Brain microvascular endothelial cell (primary cell): Measurements from ENCODE around the gene MAGI1.

Experiments
- DNase-seq: peaks from one replicate; pipeline ENCODE4 v3.0.0-alpha.2; 2020
- H3K27ac ChIP-seq: fragments of 250-450 bp; sonication (Bioruptor Pico); 2 replicates; pipeline ENCODE4 v1.5.1; 2020; ENCODE audit warnings: mild to moderate bottlenecking, moderate library complexity
- H3K27me3 ChIP-seq: fragments of 250-450 bp; sonication (Bioruptor Pico); replicated peaks from 2 replicates; pipeline ENCODE4 v1.5.1; 2020; ENCODE audit warnings: mild to moderate bottlenecking
- H3K36me3 ChIP-seq: fragments of 250-450 bp; sonication (Bioruptor Pico); replicated peaks from 2 replicates; pipeline ENCODE4 v1.5.1; 2020; ENCODE audit warnings: mild to moderate bottlenecking
- H3K4me3 ChIP-seq: 2 replicates; pipeline ENCODE4 v1.5.1; 2011; ENCODE audit warnings: low read depth, mild to moderate bottlenecking, control low read depth, low read length, moderate library complexity
- CTCF ChIP-seq: IDR thresholded peaks from 2 replicates; pipeline ENCODE4 v1.5.1; 2011; ENCODE audit warnings: low read depth, mild to moderate bottlenecking, moderate library complexity, low read length, control low read depth, inconsistent platforms; ENCODE audit errors: missing control alignments
- in situ Hi-C: cut with HindIII; loops from 2 replicates; pipeline ENCODE4 v1.10.0; 2017; ENCODE audit warnings: low sequenced_read_pairs, low pct_ligation_motif_present

The MAGI1 gene

DNA sequence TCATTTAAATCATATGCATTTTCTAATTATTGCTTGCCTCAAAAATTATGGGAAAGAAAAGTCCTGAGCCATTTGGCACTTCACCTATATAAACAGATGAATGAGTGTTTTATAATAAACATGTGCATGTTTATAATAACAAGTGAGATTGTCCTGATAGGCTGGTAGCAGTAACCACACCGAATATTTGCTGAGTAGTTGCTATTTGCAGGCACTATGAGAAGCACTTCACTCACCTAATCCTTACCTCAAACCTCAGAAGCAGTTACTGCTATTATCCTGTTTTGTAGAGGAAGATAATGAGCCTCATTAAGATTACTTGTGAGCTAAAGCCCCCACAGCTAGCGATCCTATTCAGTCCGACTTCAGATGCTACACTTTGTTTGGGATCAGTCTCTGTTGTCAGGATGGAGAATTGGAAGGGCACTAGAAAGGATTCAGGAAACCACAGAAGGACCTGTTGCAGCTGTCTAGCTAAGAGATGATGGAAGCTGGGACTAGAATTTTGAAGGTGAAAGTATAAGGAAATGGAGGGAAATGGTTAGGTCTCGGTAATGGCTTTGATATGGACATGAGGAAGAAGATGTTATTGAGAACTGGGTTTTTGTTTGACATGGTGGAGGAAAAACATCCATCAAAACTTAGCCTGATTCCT, 28.4 kb upstream of the MAGI1 start:
- no peaks in the 10 kb centered on the region for H3K36me3 ChIP-seq
- in situ Hi-C loops, result no loop called here
- TF ChIP-seq CTCF, result no peak
- H3K27me3 ChIP-seq, result no peaks in the 10 kb centered on the region
- no peak overlapping the region for H3K27ac ChIP-seq
- no peak for DNase-seq
- H3K4me3 ChIP-seq, result no peak overlapping the region

DNA sequence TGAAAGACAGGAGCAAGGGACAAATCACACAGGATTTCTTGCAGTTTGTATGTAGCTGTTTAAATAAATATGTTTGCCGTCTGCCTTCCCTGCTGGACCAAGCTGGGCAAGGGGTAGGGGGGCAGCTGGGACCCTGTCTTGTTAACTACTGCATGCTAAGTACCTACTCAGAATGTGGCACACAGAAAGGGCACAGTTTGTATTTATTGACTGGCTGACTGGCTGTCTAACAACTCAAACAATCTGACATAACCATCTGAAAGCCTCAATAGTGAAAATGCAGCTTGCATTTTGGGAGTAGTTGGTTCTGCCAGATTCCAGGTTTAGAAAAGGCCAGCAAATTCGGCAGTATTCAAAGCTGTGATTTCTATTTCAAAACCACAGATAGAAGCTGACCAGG, 16.6 kb upstream of the MAGI1 start:
- H3K4me3 ChIP-seq, result no peak overlapping the region
- in situ Hi-C loops, result no loop called here
- H3K36me3 ChIP-seq, result no peaks in the 10 kb centered on the region
- TF ChIP-seq CTCF, result no peak
- H3K27ac ChIP-seq, result no peak overlapping the region
- no peaks in the 10 kb centered on the region for H3K27me3 ChIP-seq
- DNase-seq, result no peak

- no peak for TF ChIP-seq CTCF
- in situ Hi-C loops, result no loop called here
- DNase-seq, result no peak
- Histone ChIP-seq H3K4me3 (no peak overlapping the region), H3K36me3 (no peaks in the 10 kb centered on the region), H3K27ac (no peak overlapping the region), H3K27me3 (no peaks in the 10 kb centered on the region)
Observed at GRCh38 chr3:66053550-66054094, 14.9 kb upstream of the MAGI1 start.

DNA sequence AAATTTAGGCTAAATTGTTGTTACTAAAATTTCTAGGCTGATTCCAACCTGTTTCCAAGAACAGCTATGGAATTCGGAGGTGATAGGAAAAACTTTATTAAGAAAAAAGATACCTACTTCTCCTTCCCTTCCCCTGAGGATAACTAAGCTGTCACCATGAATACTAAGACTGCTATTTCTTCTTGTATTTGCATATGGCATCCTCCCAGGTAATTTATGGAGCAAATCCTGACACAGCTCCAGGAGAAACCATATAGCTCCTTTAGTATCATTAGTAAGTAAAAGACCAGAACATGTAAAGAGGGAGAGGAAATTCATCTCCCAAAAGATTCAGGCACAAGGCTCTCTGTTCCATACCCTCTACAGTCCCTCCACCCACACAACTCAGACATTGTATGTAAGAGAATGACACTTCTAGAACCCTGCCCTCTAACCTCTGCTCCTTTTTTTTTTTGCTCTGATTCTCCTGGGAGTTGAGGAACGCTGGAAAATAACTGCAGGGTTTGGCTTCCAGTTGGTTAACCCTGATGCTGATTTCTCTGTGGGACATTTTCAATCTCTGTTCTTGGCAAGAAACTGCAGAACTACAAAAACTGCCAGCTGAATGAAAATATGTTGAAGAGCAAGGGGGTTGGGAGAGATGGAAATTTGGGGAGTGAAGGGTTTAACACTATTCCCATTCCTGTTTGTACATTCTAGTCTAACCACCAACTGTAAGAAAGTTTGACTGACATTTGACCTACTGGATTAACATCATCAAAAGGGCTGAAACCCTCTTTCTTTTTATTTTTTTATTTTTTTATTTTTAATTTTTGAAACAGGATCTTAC, 14.2 kb upstream of the MAGI1 start:
- H3K36me3 ChIP-seq, result no peaks in the 10 kb centered on the region
- H3K4me3 ChIP-seq, result no peak overlapping the region
- H3K27me3 ChIP-seq, result no peaks in the 10 kb centered on the region
- in situ Hi-C loops, result no loop called here
- H3K27ac ChIP-seq, result no peak overlapping the region
- no peak for DNase-seq
- no peak for TF ChIP-seq CTCF

GRCh38 chr3:66050821-66051220, 12.1 kb upstream of the MAGI1 start:
- no peak for DNase-seq
- no peak for TF ChIP-seq CTCF
- in situ Hi-C loops, result no loop called here
- H3K4me3 ChIP-seq, result no peak overlapping the region
- no peak overlapping the region for H3K27ac ChIP-seq
- H3K36me3 ChIP-seq, result no peaks in the 10 kb centered on the region
- no peaks in the 10 kb centered on the region for H3K27me3 ChIP-seq
